Adrenal gland (tissue), 5 donors: ENCODE data around the gene TH.

Experiments used
- CTCF ChIP-seq, 6 experiments: fragments of 450-650 bp in 4 of 6; fragments of 200-600 bp in 2 of 6; sonication (generic) in 1 of 6; IDR thresholded peaks; 1 replicate in 5 of 6; 2 replicates in 1 of 6; pipeline versions ENCODE4 v1.5.1 to v1.8.0; 2016 to 2021; ENCODE audit warnings: antibody characterized with exemption in 6 of 6, mild to moderate bottlenecking in 2 of 6, moderate library complexity in 1 of 6
- POLR2A ChIP-seq, 2 donors: fragments of 450-650 bp; IDR thresholded peaks; one replicate each; pipeline ENCODE4 v1.6.1; 2017; ENCODE audit warnings: antibody characterized with exemption in 2 of 2, mild to moderate bottlenecking in 2 of 2, moderate library complexity in 1 of 2
- donor health status: DM: no; HTN: no; CAD: no.

GRCh38 chr11:2193099-2193887 is 21.7 kb upstream of the TH start:
- TF ChIP-seq CTCF (IDR thresholded peaks at IDR 0.05) = no peak
- peak in 1 of 2 donors; percentile 32 for TF ChIP-seq POLR2A (IDR thresholded peaks at IDR 0.05)
